ENCODE results near the gene NACC1.

The NACC1 gene

DNA sequence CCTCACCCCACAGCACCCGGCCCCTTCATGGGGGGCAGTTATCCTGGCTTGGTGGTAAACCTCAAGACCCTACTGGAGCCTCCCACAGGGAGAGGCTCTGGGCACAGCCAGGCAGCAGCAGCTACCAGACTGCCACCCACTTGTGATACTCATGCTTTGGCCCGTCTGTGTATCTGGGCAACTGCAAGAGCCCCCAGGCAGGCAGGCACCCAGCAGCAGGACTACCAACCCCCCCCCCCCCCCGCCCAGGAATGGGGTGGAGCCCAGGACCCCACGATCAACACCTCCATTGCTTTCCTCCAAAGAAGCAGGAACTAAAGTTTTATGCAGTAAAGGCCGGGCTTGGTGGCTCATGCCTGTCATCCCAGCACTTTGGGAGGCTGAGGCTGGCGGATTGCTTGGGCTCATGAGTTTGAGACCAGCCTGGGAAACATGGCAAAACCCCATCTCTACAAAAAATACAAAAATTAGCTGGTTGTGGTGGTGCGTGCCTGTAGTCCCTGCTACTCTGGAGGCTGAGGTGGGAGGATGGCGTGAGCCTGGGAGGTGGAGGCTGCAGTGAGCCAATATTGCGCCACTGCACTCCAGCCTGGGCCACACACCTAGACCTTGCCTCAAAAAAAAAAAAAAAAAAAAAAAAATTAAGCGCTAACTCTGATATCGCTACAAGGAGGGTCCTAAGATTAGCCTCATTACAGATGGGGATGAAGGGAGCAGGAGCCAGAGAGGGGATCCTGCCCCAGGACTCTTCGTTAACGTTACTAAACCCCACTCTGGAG is 14.3 kb upstream of the NACC1 start:
- TF ChIP-seq REST (IDR thresholded peaks at IDR 0.05; ENCODE audit: low read depth) (no peak), TCF12 (IDR thresholded peaks at IDR 0.05; ENCODE audit: low read depth) (no peak), MAX (IDR thresholded peaks at IDR 0.05) (no peak), NFIC (IDR thresholded peaks at IDR 0.05) (no peak), EP300 (IDR thresholded peaks at IDR 0.05; ENCODE audit: borderline replicate concordance) (no peak), YY1 (IDR thresholded peaks at IDR 0.05; ENCODE audit: low read depth) (no peak), CREB1 (IDR thresholded peaks at IDR 0.05; ENCODE audit: low read depth) (no peak), RAD21 (IDR thresholded peaks at IDR 0.05; ENCODE audit: low read depth) (no peak), USF1 (IDR thresholded peaks at IDR 0.05) (no peak), EGR1 (IDR thresholded peaks at IDR 0.05) (no peak), TEAD4 (IDR thresholded peaks at IDR 0.05) (no peak), TAF1 (IDR thresholded peaks at IDR 0.05; ENCODE audit: low read depth) (no peak)

DNA sequence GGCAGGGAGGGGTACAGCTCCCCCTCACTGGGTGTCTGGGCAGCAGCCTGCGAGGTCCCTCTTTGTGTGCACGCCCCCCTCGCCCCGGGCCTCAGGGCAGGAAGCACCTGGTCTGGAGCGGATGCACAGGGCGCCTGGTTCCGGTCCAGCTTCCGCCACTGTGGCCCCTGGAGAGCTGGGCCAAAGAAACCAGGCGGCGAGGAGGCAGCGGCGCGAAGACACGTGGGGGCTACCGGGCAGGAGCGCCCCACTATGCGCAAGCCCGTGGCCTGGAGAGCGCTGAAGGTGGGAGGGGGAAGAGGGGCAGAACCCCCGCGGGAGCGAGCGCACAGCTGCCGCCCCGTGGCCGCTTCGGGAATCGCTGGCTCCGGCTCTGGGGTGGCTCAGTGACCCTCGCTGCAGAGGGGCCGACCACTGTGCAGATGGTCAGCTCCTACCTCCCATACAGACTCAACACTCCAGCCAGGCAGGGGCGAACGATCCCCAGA is 13.7 kb upstream of the NACC1 start:
- no peak for TF ChIP-seq EP300 (IDR thresholded peaks at IDR 0.05; ENCODE audit: borderline replicate concordance)
- no peak for TF ChIP-seq REST (IDR thresholded peaks at IDR 0.05; ENCODE audit: low read depth)
- no peak for TF ChIP-seq NFIC (IDR thresholded peaks at IDR 0.05)
- no peak for TF ChIP-seq RAD21 (IDR thresholded peaks at IDR 0.05; ENCODE audit: low read depth)
- no peak for TF ChIP-seq TCF12 (IDR thresholded peaks at IDR 0.05; ENCODE audit: low read depth)
- TF ChIP-seq TAF1 (IDR thresholded peaks at IDR 0.05; ENCODE audit: low read depth): no peak
- no peak for TF ChIP-seq ZBTB7A (IDR thresholded peaks at IDR 0.05; ENCODE audit: low read depth)
- no peak for TF ChIP-seq FOXM1 (IDR thresholded peaks at IDR 0.05; ENCODE audit: borderline replicate concordance, low read depth)
- no peak for TF ChIP-seq MAX (IDR thresholded peaks at IDR 0.05)
- TF ChIP-seq USF1 (IDR thresholded peaks at IDR 0.05): no peak
- TF ChIP-seq YY1 (IDR thresholded peaks at IDR 0.05; ENCODE audit: low read depth): no peak
- TF ChIP-seq CEBPB (IDR thresholded peaks at IDR 0.05): no peak

DNA sequence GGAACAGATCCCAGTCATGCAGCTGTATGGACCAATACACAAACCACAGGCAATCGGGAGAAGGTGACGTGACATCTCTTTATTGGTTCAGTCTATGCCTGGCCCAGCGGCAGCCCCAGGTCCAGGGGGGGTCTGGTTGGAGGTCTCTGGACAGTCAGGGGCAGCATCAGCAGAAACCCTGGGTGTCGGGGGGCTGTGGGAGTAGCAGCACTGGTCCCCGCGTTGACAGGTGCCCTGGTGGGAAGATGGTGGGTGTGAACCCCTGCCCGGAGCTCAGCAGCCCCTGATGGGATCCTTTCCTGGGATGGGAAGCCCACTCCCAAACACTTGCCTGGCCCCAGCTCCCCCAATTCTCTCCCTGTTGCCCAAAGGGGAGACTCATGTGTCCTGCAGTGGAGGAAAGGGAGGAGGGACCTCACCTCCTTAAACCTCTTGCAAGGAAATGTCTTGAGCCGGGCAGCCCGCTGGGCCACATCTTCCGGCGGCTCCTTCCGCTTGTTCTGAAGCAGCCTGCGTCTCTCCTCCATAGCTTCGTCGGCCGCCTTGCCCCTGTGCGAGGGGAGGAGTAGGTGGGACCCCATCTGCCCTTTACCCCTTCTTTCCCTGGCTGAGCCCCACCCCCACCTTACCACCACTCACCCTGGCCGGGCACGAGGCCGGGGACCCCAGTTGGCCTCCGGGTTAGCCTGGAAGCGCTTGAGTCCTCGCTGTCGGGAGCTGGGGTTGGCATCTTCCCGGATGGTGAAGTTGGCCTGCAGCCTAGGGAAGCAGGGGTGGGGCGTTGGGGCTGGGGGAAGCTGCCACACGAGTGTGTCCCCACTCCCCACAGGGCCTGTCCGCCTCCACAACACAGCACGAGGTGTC is 13.0 kb upstream of the NACC1 start:
- no peak for TF ChIP-seq USF1 (IDR thresholded peaks at IDR 0.05)
- TF ChIP-seq FOXM1 (IDR thresholded peaks at IDR 0.05; ENCODE audit: borderline replicate concordance, low read depth): no peak
- TF ChIP-seq TEAD4 (IDR thresholded peaks at IDR 0.05): no peak
- no peak for TF ChIP-seq TAF1 (IDR thresholded peaks at IDR 0.05; ENCODE audit: low read depth)
- TF ChIP-seq RAD21 (IDR thresholded peaks at IDR 0.05; ENCODE audit: low read depth): no peak
- TF ChIP-seq EP300 (IDR thresholded peaks at IDR 0.05; ENCODE audit: borderline replicate concordance): no peak
- TF ChIP-seq ZBTB7A (IDR thresholded peaks at IDR 0.05; ENCODE audit: low read depth): no peak

DNA sequence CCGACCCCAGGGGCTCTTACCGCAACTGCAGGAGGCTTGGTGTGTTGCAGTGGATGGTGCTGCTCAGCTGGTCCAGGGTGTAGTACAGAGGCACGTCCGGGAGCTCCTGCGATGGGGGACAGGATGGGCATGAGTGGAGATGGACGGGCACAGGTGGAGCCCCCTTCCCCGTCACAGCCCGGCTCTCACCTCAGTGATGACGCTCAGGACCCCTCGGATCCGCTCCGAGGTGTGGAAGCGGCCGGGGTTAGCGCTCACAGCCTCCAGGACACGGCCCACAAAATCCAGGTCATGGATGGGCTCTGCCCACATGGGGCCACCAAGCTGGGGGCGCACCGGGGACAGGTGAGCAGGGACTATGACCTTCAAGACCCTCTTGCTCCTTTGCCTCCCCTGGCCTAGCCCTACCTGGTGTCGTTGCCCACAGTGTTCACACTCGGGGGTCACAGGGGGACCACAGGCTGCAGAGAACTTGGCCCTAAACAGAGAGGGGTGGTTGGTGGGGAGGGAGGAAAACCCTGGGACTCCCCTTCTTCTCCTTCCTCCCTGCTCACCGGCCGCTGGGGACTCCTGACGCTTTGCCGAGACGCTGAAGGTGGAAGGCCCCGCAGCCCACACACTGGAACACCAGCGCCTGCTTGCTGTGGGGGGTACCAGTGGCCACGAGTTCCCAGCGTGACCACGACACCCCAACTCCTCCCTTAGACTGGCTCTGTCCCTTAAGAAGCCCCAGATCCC is 8.5 kb upstream of the NACC1 start:
- TF ChIP-seq CEBPB (IDR thresholded peaks at IDR 0.05) (no peak), NFIC (IDR thresholded peaks at IDR 0.05) (no peak), YY1 (IDR thresholded peaks at IDR 0.05; ENCODE audit: low read depth) (no peak), FOXM1 (IDR thresholded peaks at IDR 0.05; ENCODE audit: borderline replicate concordance, low read depth) (no peak), TAF1 (IDR thresholded peaks at IDR 0.05; ENCODE audit: low read depth) (no peak), USF1 (IDR thresholded peaks at IDR 0.05) (no peak), ZBTB7A (IDR thresholded peaks at IDR 0.05; ENCODE audit: low read depth) (no peak), REST (IDR thresholded peaks at IDR 0.05; ENCODE audit: low read depth) (no peak), RAD21 (IDR thresholded peaks at IDR 0.05; ENCODE audit: low read depth) (no peak), MAX (IDR thresholded peaks at IDR 0.05) (no peak), TCF12 (IDR thresholded peaks at IDR 0.05; ENCODE audit: low read depth) (no peak), EGR1 (IDR thresholded peaks at IDR 0.05) (no peak), TEAD4 (IDR thresholded peaks at IDR 0.05) (no peak), CREB1 (IDR thresholded peaks at IDR 0.05; ENCODE audit: low read depth) (no peak), EP300 (IDR thresholded peaks at IDR 0.05; ENCODE audit: borderline replicate concordance) (no peak)
